ENCODE data around the gene PPP2R2B.

Gene PPP2R2B

GRCh38 chr5:146690880-146691355, 187.6 kb downstream of the PPP2R2B start:
- peak; percentile 70 for DNase-seq

GRCh38 chr5:146687630-146688029, 190.9 kb downstream of the PPP2R2B start:
- no peak for DNase-seq

GRCh38 chr5:146683861-146684260, 194.7 kb downstream of the PPP2R2B start:
- DNase-seq = no peak

GRCh38 chr5:146682899-146683532, 195.5 kb downstream of the PPP2R2B start:
- DNase-seq = no peak

DNA sequence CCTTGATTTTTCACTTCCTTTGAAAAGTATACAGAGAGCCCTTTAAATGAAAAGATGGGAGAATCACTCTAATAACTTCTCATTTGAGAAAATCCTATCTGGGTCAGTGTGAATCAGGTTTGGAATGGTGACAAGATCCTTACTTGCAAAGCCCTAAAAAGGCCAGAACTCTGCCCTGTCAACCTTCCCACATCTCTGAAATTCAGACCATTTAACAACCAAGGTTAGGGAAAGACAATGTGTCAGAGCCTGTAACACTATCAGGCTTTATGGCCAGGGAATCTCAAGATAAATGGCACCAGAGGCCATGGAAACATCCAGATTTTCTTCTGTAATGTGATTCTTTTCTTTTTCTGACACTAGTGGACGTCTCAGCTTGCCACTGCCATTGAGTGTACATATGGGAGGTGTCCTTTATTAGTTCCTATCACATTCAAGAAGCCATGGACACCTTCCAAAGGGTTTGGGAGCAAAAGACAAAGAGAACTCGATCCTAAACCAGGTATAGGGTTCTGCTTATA, 196.9 kb downstream of the PPP2R2B start:
- no peak for DNase-seq

GRCh38 chr5:146680846-146681584, 197.5 kb downstream of the PPP2R2B start:
- DNase-seq = no peak

DNA sequence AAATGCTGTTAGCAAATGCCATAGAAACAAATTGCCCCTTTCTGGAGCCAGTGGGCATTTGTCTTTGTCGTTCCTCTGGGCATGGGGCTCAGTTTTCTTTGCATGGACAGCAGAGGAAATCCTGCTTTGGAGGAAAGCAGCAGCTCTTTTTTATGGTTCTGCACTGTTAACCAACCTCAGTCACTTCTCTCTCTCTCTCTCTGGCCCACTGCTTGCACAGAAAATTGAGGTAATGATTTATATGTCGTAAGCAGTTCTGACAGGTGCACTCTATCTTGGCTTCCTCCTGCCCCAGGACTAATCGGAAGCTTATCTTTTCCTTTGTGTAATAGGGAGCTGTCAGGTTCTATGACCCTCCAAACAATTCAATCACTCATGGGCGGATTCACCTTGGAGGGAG, 202.9 kb downstream of the PPP2R2B start:
- DNase-seq = no peak

GRCh38 chr5:146672866-146673265, 205.7 kb downstream of the PPP2R2B start:
- no peak for DNase-seq

GRCh38 chr5:146671561-146672295, 206.8 kb downstream of the PPP2R2B start:
- DNase-seq = peak; percentile 3

DNA sequence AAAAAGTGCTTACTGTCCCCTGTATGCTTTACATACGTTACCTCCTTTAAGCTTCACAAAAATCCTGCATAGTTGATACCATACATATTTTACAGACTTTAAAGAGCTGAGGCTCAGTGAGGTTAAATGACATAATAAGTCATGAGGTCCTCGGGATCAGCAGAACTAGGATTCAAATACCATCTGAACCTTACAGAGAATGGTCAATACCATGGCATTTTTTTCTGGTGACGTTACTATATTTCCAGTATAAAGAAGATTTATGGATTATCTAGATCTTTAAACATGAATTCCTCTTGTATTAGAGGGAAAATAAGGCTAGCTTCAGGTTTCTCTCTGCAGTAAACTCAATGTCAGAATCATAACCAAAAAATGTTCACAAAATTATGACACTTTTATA, 208.9 kb downstream of the PPP2R2B start:
- DNase-seq = no peak

DNA sequence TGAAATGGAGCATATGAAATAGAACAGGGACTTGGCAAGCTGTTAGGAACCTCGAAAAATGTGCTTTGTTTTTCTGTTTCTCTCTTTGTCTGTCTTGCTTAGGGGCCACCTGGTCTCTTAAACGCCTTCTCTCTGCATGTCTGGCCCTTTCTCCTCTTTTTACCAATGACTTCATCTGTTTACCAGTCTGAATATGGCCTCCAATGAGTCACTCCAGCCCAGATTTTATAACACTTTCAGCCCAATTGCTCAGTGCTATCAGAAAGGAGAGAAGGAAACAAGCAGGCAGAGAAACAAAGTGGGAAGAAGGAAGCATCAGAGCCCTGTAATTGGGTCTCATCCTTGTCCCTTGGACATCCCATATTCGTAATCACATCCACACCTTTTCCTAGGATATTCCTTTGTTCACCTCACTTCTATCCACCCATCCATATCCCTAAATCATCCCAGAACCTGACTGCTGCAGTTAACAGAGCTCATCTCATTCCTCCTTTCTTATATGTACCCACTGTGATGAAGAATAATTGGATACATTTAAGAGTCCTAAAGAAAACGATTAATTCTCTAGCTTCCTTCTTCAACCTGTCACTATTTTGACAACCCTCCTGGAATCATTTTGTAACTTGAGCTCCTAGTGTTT, 210.8 kb downstream of the PPP2R2B start:
- DNase-seq = no peak

DNA sequence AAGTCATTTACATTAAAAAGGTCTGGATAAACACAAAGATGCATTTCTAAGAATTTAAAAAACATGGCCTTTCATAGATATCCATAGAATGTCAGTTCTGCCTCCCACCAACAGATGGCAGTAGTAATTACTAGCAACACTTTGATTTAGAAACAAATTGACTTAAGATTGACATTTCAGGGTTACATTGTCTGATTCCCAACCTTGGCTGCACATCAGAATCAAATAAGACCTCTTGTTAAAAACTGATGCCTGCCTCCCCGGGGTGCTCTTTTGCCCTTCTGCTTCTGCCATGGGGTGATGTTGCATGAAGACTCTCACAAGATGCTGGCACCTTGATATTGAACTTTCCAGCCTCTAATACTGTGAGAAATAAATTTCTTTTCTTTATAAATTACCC, 216.3 kb downstream of the PPP2R2B start:
- peak; percentile 35 for DNase-seq

GRCh38 chr5:146660376-146660960, 218.1 kb downstream of the PPP2R2B start:
- no peak for DNase-seq

GRCh38 chr5:146659961-146660360, 218.6 kb downstream of the PPP2R2B start:
- no peak for DNase-seq

- no peak for DNase-seq
Observed at GRCh38 chr5:146656703-146657102, 221.9 kb downstream of the PPP2R2B start.

DNA sequence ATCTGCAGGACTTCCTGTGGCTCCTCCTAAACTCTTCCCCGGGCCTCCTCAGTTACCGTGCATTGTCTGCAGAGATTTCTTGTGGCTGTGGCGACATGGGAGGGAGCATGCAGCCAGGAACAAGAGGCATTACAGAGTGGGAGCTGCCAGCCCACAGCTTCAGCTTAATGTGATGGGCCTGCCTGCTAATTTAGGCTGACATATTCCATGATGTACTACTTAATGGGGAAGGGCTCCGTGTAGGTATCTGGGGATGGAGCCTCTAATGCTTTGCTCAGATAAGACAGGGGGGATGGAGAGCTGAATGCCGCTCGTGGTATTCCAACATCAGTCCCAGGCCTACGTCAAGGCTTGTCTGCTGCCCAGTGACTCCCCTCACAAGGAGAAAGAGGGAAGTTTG, 225.0 kb downstream of the PPP2R2B start:
- DNase-seq = peak; percentile 5

- no peak for DNase-seq
Observed at GRCh38 chr5:146652547-146652946, 226.0 kb downstream of the PPP2R2B start.

DNA sequence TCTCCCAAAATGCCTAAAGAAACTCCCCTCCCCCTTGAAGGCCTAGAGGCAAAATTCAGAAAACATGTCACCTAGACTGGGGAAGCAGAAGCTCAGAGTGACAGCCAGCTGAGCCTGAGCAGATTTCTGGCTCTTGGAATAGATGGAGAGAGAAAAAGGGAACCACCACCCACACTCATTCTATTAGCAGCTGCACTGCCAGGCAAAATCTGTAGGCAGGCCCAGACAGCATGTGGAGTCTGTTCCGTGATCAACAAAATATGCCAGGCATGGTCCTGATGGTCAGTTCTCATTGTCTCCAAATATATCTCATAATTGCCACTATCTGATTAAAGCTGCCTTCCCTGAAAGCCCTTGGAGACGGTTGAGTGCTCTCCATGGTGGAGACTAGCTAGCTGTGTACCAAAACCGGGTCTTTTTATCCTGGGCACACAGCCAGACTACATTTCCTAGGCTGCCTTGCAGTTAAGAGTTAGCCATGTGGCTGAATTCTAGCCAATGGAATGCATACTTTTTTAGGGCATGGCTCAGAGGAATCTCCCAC, 230.8 kb downstream of the PPP2R2B start:
- DNase-seq = peak; percentile 29

GRCh38 chr5:146646441-146646840, 232.1 kb downstream of the PPP2R2B start:
- DNase-seq = peak; percentile 7

DNA sequence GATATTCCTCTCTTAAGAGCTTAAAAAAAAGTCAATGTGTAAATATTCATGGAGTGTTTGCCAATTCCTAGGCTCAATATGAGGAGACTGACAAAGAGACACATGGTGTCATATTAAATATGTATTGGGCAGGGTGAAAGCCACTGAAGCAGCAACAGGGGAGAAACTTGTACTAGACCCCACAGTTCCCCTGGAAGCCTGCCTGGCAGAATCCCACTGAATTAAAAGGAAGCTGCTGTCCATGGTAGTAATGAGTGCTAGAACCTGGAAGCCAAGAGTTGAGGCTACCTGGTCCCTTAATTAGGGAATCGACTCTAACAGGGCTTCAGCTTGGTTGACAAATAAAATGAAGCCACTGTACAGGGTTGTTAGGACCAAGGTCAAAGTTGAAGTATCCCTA, 233.2 kb downstream of the PPP2R2B start:
- DNase-seq = no peak

DNA sequence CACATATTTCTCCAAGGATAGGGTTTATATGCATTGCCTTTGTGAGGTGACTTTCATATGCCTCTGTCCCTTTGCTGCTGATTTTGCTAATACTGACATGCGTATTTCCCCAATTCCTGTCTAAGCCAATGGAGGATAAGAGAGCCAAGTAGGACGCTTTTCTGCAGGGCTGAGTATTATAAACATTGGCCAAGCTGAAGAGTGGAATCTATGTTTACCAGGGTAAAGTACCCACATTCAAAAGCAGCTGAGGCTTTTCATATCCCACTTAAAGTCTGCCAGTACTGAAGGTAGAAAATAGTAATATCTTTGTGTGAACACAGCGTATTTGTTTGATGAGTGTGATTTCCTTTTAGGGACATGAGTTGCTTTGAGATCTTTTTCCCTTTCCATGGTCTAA, 233.7 kb downstream of the PPP2R2B start:
- no peak for DNase-seq

DNA sequence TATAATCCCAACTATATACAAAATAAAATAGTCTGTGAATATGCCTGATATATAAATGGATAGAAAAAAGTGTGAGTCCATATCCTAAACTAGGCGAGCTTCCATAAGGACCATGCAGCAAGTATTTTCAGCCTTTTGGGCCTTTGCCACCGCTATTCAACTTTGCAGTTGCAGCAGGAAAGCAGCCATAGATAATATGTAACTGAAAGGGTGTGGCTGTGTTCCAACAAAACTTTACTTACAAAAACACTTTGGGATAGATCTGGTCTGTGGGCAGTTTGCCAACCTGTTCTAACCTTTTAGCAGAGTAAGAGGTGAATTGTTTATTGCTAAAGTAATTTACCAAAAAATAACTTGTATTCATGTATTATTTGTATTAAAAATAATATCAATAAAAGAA, 234.8 kb downstream of the PPP2R2B start:
- DNase-seq = no peak

All from NCI-H82 (cell line).